ENCODE measurements around the gene DPM2. TPM values are rescaled to one million over a fixed set of nuclear protein-coding genes. Genes with fewer than 3 reads are reported as not detected.

The DPM2 gene
- total and polyA plus RNA-seq, 2 experiments from 2014 or later: 26.1 to 70.7 TPM

- DNase-seq (ENCODE audit: low read depth in 1 of 2, low spot score in 1 of 2): no peak
- Histone ChIP-seq H3K36me3 (peaks cover 6% of the 10 kb centered on the region), H3K9me3 (ENCODE audit: low read depth) (no peaks in the 10 kb centered on the region), H3K4me3 (no peak overlapping the region), H3K27ac (no peak overlapping the region), H3K4me1 (ENCODE audit: low read depth) (peaks cover 8% of the 10 kb centered on the region), H3K27me3 (no peaks in the 10 kb centered on the region)
- TF ChIP-seq CTCF (IDR thresholded peaks at IDR 0.05; ENCODE audit: low read depth, low read length): no peak
Observed at GRCh38 chr9:127912296-127912695, 25.4 kb downstream of the DPM2 start.

- H3K4me3 ChIP-seq: no peak overlapping the region
- H3K4me1 ChIP-seq (ENCODE audit: low read depth): peaks cover under 1% of the 10 kb centered on the region
- DNase-seq (ENCODE audit: low read depth in 1 of 2, low spot score in 1 of 2): no peak
- no peaks in the 10 kb centered on the region for H3K27me3 ChIP-seq
- no peaks in the 10 kb centered on the region for H3K9me3 ChIP-seq (ENCODE audit: low read depth)
- H3K27ac ChIP-seq: no peak overlapping the region
- no peak for TF ChIP-seq CTCF (IDR thresholded peaks at IDR 0.05; ENCODE audit: low read depth, low read length)
- H3K36me3 ChIP-seq: peaks cover 6% of the 10 kb centered on the region
Observed at GRCh38 chr9:127910613-127911205, 26.9 kb downstream of the DPM2 start.

GRCh38 chr9:127909839-127910273 lies 27.8 kb downstream of the DPM2 start:
- Histone ChIP-seq H3K27ac (no peak overlapping the region), H3K27me3 (no peaks in the 10 kb centered on the region), H3K4me1 (ENCODE audit: low read depth) (peaks cover under 1% of the 10 kb centered on the region), H3K4me3 (no peak overlapping the region), H3K36me3 (peaks cover 6% of the 10 kb centered on the region), H3K9me3 (ENCODE audit: low read depth) (no peaks in the 10 kb centered on the region)
- TF ChIP-seq CTCF (IDR thresholded peaks at IDR 0.05; ENCODE audit: low read depth, low read length): no peak
- no peak for DNase-seq (ENCODE audit: low read depth in 1 of 2, low spot score in 1 of 2)

GRCh38 chr9:127908660-127908926 lies 29.1 kb downstream of the DPM2 start:
- H3K27me3 ChIP-seq: no peaks in the 10 kb centered on the region
- H3K4me3 ChIP-seq: no peak overlapping the region
- peaks cover 13% of the 10 kb centered on the region for H3K4me1 ChIP-seq (ENCODE audit: low read depth)
- H3K27ac ChIP-seq: no peak overlapping the region
- no peak for TF ChIP-seq CTCF (IDR thresholded peaks at IDR 0.05; ENCODE audit: low read depth, low read length)
- H3K9me3 ChIP-seq (ENCODE audit: low read depth): no peaks in the 10 kb centered on the region
- DNase-seq (ENCODE audit: low read depth in 1 of 2, low spot score in 1 of 2): no peak
- peaks cover 6% of the 10 kb centered on the region for H3K36me3 ChIP-seq

GRCh38 chr9:127907867-127908659 lies 29.6 kb downstream of the DPM2 start:
- no peak for DNase-seq (ENCODE audit: low read depth in 1 of 2, low spot score in 1 of 2)

More at GRCh38 chr9:127907867-127908659, 29.6 kb downstream of the DPM2 start:
- Histone ChIP-seq H3K27ac (no peak overlapping the region), H3K36me3 (peaks cover 3% of the 10 kb centered on the region), H3K27me3 (no peaks in the 10 kb centered on the region), H3K9me3 (ENCODE audit: low read depth) (no peaks in the 10 kb centered on the region), H3K4me1 (ENCODE audit: low read depth) (peaks cover 18% of the 10 kb centered on the region), H3K4me3 (no peak overlapping the region)
- no peak for TF ChIP-seq CTCF (IDR thresholded peaks at IDR 0.05; ENCODE audit: low read depth, low read length)

All from cardiac muscle cell (in vitro differentiated cells and primary cell).